ENCODE data around the gene SLC4A1AP. TPM values are rescaled to one million over a fixed set of nuclear protein-coding genes. Genes with fewer than 3 reads are reported as not detected.
A peak's percentile ranks its signal among the peaks of the same experiment; 100 is the strongest.

SLC4A1AP gene
- total and polyA plus RNA-seq, 2 of the 13 experiments (the other 11 are each of a cell fraction or from before 2014, with no cell fraction given): 15.3 to 44.6 TPM

DNA sequence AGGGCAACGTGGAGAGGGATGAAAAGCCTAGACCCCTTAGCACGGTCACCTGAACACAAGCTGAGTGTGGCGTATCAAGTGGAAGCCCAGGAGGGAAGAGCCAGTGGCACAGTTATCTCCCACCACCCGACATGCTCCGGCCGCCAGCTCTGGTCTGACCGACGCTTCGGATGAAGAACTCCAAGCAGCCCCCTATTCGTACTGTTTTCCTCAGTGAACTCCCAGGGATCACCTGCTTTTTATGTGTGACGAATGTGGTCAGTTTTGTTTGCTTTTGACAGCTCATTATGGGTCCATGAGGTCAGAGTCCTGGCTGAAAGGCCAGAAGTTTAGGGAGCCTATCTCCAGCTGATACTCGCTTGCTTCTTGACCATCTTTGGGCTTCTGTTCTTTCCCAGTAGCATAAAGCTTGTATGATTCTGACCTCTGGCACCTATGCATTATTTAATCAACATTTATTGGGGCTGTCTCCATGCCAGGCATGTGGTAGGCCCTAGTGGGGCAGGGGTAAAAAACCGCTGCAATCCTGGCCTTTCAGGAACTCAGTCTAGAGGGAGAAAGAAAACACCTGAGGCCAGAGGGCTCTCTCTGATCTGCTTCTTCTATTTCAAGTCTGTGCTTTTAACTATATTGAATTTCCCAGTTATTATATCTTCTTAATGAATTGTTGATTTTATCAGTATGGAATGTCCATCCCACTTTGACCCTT is 74.8 kb downstream of the SLC4A1AP start (continued):
- TF ChIP-seq, protein P1, sequence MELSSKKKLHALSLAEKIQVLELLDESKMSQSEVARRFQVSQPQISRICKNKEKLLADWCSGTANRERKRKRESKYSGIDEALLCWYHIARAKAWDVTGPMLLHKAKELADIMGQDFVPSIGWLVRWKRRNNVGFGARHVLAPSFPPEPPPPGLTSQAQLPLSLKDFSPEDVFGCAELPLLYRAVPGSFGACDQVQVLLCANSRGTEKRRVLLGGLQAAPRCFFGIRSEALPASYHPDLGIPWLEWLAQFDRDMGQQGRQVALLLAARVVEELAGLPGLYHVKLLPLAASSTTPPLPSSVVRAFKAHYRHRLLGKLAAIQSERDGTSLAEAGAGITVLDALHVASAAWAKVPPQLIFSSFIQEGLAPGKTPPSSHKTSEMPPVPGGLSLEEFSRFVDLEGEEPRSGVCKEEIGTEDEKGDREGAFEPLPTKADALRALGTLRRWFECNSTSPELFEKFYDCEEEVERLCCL (CRISPR knock-in tag; IDR thresholded peaks at IDR 0.05; ENCODE audit: borderline replicate concordance): no peak
- TF ChIP-seq, protein P2, sequence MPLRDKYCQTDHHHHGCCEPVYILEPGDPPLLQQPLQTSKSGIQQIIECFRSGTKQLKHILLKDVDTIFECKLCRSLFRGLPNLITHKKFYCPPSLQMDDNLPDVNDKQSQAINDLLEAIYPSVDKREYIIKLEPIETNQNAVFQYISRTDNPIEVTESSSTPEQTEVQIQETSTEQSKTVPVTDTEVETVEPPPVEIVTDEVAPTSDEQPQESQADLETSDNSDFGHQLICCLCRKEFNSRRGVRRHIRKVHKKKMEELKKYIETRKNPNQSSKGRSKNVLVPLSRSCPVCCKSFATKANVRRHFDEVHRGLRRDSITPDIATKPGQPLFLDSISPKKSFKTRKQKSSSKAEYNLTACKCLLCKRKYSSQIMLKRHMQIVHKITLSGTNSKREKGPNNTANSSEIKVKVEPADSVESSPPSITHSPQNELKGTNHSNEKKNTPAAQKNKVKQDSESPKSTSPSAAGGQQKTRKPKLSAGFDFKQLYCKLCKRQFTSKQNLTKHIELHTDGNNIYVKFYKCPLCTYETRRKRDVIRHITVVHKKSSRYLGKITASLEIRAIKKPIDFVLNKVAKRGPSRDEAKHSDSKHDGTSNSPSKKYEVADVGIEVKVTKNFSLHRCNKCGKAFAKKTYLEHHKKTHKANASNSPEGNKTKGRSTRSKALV (CRISPR knock-in tag; IDR thresholded peaks at IDR 0.05): no peak
- TF ChIP-seq MTA3 (CRISPR knock-in tag; IDR thresholded peaks at IDR 0.05): no peak
- TF ChIP-seq, protein P3, sequence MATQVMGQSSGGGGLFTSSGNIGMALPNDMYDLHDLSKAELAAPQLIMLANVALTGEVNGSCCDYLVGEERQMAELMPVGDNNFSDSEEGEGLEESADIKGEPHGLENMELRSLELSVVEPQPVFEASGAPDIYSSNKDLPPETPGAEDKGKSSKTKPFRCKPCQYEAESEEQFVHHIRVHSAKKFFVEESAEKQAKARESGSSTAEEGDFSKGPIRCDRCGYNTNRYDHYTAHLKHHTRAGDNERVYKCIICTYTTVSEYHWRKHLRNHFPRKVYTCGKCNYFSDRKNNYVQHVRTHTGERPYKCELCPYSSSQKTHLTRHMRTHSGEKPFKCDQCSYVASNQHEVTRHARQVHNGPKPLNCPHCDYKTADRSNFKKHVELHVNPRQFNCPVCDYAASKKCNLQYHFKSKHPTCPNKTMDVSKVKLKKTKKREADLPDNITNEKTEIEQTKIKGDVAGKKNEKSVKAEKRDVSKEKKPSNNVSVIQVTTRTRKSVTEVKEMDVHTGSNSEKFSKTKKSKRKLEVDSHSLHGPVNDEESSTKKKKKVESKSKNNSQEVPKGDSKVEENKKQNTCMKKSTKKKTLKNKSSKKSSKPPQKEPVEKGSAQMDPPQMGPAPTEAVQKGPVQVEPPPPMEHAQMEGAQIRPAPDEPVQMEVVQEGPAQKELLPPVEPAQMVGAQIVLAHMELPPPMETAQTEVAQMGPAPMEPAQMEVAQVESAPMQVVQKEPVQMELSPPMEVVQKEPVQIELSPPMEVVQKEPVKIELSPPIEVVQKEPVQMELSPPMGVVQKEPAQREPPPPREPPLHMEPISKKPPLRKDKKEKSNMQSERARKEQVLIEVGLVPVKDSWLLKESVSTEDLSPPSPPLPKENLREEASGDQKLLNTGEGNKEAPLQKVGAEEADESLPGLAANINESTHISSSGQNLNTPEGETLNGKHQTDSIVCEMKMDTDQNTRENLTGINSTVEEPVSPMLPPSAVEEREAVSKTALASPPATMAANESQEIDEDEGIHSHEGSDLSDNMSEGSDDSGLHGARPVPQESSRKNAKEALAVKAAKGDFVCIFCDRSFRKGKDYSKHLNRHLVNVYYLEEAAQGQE (IDR thresholded peaks at IDR 0.05; ENCODE audit: borderline replicate concordance in 1 of 2, low read depth in 1 of 2, low read length in 2 of 2): peak in 1 of 2 experiments; percentile 17; a peak in 1 of 4 replicates
- TF ChIP-seq, protein P4, sequence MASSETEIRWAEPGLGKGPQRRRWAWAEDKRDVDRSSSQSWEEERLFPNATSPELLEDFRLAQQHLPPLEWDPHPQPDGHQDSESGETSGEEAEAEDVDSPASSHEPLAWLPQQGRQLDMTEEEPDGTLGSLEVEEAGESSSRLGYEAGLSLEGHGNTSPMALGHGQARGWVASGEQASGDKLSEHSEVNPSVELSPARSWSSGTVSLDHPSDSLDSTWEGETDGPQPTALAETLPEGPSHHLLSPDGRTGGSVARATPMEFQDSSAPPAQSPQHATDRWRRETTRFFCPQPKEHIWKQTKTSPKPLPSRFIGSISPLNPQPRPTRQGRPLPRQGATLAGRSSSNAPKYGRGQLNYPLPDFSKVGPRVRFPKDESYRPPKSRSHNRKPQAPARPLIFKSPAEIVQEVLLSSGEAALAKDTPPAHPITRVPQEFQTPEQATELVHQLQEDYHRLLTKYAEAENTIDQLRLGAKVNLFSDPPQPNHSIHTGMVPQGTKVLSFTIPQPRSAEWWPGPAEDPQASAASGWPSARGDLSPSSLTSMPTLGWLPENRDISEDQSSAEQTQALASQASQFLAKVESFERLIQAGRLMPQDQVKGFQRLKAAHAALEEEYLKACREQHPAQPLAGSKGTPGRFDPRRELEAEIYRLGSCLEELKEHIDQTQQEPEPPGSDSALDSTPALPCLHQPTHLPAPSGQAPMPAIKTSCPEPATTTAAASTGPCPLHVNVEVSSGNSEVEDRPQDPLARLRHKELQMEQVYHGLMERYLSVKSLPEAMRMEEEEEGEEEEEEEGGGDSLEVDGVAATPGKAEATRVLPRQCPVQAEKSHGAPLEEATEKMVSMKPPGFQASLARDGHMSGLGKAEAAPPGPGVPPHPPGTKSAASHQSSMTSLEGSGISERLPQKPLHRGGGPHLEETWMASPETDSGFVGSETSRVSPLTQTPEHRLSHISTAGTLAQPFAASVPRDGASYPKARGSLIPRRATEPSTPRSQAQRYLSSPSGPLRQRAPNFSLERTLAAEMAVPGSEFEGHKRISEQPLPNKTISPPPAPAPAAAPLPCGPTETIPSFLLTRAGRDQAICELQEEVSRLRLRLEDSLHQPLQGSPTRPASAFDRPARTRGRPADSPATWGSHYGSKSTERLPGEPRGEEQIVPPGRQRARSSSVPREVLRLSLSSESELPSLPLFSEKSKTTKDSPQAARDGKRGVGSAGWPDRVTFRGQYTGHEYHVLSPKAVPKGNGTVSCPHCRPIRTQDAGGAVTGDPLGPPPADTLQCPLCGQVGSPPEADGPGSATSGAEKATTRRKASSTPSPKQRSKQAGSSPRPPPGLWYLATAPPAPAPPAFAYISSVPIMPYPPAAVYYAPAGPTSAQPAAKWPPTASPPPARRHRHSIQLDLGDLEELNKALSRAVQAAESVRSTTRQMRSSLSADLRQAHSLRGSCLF (CRISPR knock-in tag; IDR thresholded peaks at IDR 0.05; ENCODE audit: borderline replicate concordance): no peak
- no peak for TF ChIP-seq NBN (conservative IDR thresholded peaks at IDR 0.05)
- TF ChIP-seq, protein P5, sequence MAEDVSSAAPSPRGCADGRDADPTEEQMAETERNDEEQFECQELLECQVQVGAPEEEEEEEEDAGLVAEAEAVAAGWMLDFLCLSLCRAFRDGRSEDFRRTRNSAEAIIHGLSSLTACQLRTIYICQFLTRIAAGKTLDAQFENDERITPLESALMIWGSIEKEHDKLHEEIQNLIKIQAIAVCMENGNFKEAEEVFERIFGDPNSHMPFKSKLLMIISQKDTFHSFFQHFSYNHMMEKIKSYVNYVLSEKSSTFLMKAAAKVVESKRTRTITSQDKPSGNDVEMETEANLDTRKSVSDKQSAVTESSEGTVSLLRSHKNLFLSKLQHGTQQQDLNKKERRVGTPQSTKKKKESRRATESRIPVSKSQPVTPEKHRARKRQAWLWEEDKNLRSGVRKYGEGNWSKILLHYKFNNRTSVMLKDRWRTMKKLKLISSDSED (CRISPR knock-in tag; IDR thresholded peaks at IDR 0.05): no peak
- peak; percentile 11; the same call in 1 of the 2 replicates for TF ChIP-seq ISL2 (CRISPR knock-in tag; IDR thresholded peaks at IDR 0.05)
- peak; percentile 82; the same call in 1 of the 2 replicates for TF ChIP-seq CBX5 (CRISPR knock-in tag; IDR thresholded peaks at IDR 0.05; ENCODE audit: borderline replicate concordance)
- TF ChIP-seq KLF9 (CRISPR knock-in tag; IDR thresholded peaks at IDR 0.05; ENCODE audit: low read depth): no peak
- no peak for TF ChIP-seq RFX3 (CRISPR knock-in tag; IDR thresholded peaks at IDR 0.05)
- peak; percentile 22; the same call in 1 of the 2 replicates for TF ChIP-seq THAP11 (CRISPR knock-in tag; IDR thresholded peaks at IDR 0.05)
- TF ChIP-seq ZNF577 (CRISPR knock-in tag; IDR thresholded peaks at IDR 0.05; ENCODE audit: borderline replicate concordance, low read depth): no peak
- TF ChIP-seq JDP2 (CRISPR knock-in tag; IDR thresholded peaks at IDR 0.05; ENCODE audit: borderline replicate concordance): no peak
- no peak for TF ChIP-seq GTF2F1 (IDR thresholded peaks at IDR 0.05; ENCODE audit: low read length)
- TF ChIP-seq ZNF572 (CRISPR knock-in tag; IDR thresholded peaks at IDR 0.05): no peak

Data from HepG2 (cell line).